ENCODE data around the gene TEAD3.

TEAD3 gene

DNA sequence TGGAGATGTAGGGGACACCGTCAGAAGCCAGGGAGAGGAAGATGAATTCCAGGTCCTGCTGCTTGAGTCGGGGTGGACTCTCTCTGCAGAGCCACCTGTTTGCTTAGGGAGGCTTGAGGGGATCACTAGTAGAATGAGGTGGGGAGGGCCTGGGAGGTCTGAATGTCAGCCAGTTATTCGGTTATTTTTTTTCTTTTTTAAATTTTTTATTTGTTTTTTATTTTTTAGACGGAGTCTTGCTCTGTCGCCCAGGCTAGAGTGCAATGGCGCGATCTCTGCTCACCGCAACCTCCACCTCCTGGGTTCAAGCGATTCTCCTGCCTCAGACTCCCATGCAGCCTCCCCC lies 8.4 kb downstream of the TEAD3 start:
- TF ChIP-seq, protein P1, sequence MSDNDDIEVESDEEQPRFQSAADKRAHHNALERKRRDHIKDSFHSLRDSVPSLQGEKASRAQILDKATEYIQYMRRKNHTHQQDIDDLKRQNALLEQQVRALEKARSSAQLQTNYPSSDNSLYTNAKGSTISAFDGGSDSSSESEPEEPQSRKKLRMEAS (IDR thresholded peaks at IDR 0.05), result no peak
- TF ChIP-seq RAD21 (IDR thresholded peaks at IDR 0.05; ENCODE audit: low read depth), result no peak
- TF ChIP-seq FOXM1 (IDR thresholded peaks at IDR 0.05; ENCODE audit: borderline replicate concordance, low read depth), result no peak
- TF ChIP-seq ZBTB7A (IDR thresholded peaks at IDR 0.05; ENCODE audit: low read depth), result no peak
- no peak for TF ChIP-seq TEAD4 (IDR thresholded peaks at IDR 0.05)
- TF ChIP-seq NFIC (IDR thresholded peaks at IDR 0.05), result no peak
- TF ChIP-seq EP300 (IDR thresholded peaks at IDR 0.05; ENCODE audit: borderline replicate concordance), result no peak
- no peak for TF ChIP-seq CEBPB (IDR thresholded peaks at IDR 0.05)
- no peak for TF ChIP-seq CREB1 (IDR thresholded peaks at IDR 0.05; ENCODE audit: low read depth)
- TF ChIP-seq EGR1 (IDR thresholded peaks at IDR 0.05), result no peak
- TF ChIP-seq TAF1 (IDR thresholded peaks at IDR 0.05; ENCODE audit: low read depth), result no peak
- TF ChIP-seq, protein P2, sequence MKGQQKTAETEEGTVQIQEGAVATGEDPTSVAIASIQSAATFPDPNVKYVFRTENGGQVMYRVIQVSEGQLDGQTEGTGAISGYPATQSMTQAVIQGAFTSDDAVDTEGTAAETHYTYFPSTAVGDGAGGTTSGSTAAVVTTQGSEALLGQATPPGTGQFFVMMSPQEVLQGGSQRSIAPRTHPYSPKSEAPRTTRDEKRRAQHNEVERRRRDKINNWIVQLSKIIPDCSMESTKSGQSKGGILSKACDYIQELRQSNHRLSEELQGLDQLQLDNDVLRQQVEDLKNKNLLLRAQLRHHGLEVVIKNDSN (IDR thresholded peaks at IDR 0.05), result no peak
- TF ChIP-seq TCF12 (IDR thresholded peaks at IDR 0.05; ENCODE audit: low read depth), result no peak
- no peak for TF ChIP-seq YY1 (IDR thresholded peaks at IDR 0.05; ENCODE audit: low read depth)
- TF ChIP-seq, protein P3, sequence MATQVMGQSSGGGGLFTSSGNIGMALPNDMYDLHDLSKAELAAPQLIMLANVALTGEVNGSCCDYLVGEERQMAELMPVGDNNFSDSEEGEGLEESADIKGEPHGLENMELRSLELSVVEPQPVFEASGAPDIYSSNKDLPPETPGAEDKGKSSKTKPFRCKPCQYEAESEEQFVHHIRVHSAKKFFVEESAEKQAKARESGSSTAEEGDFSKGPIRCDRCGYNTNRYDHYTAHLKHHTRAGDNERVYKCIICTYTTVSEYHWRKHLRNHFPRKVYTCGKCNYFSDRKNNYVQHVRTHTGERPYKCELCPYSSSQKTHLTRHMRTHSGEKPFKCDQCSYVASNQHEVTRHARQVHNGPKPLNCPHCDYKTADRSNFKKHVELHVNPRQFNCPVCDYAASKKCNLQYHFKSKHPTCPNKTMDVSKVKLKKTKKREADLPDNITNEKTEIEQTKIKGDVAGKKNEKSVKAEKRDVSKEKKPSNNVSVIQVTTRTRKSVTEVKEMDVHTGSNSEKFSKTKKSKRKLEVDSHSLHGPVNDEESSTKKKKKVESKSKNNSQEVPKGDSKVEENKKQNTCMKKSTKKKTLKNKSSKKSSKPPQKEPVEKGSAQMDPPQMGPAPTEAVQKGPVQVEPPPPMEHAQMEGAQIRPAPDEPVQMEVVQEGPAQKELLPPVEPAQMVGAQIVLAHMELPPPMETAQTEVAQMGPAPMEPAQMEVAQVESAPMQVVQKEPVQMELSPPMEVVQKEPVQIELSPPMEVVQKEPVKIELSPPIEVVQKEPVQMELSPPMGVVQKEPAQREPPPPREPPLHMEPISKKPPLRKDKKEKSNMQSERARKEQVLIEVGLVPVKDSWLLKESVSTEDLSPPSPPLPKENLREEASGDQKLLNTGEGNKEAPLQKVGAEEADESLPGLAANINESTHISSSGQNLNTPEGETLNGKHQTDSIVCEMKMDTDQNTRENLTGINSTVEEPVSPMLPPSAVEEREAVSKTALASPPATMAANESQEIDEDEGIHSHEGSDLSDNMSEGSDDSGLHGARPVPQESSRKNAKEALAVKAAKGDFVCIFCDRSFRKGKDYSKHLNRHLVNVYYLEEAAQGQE (IDR thresholded peaks at IDR 0.05; ENCODE audit: low read depth), result no peak

DNA sequence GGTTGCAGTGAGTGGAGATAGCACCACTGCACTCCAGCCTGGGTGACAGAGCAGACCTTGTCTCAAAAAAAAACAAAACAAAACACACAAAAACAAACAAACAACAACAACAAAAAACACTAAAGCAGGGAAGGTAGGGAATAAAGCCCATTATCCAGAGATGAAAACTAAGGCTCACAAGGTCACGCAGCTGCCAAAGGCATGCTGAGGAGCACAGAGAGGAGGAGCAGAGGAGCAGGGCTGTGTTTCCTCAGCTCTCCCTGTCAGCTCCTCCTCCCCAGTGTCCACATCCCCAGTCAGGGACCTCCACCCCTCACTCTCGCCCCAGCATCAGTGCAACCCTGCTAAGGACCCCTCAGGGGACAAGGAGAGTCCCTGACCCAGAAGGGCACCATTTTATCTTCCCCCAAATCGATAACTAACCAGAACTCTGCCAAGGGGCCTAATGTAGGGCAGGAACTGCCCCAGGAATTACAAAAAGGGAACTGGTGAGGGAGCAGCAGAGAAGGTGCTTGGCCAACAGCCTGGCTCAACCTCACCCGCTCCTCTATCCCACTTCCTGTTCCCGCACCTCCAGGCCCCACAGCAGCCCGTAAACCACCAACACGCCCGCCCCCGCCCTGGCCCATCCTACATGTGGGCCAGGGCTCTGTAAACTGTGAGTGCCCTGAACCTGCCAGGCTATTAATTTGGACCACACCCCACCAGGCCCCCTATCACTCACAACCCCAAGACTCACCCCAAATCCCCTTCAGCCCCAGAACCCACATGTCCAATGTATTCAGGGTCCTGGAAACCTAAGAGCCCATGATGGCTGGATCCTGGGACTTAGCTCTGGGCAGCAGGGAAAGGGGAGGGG lies 9.0 kb downstream of the TEAD3 start:
- TF ChIP-seq EP300 (IDR thresholded peaks at IDR 0.05; ENCODE audit: borderline replicate concordance) (no peak), FOXM1 (IDR thresholded peaks at IDR 0.05; ENCODE audit: borderline replicate concordance, low read depth) (no peak), YY1 (IDR thresholded peaks at IDR 0.05; ENCODE audit: low read depth) (no peak), CEBPB (IDR thresholded peaks at IDR 0.05) (no peak), RAD21 (IDR thresholded peaks at IDR 0.05; ENCODE audit: low read depth) (no peak), ZBTB7A (IDR thresholded peaks at IDR 0.05; ENCODE audit: low read depth) (no peak), NFIC (IDR thresholded peaks at IDR 0.05) (no peak), TAF1 (IDR thresholded peaks at IDR 0.05; ENCODE audit: low read depth) (no peak), TEAD4 (IDR thresholded peaks at IDR 0.05) (no peak)
- TF ChIP-seq, protein P1 (IDR thresholded peaks at IDR 0.05), result no peak
- TF ChIP-seq, protein P2 (IDR thresholded peaks at IDR 0.05), result no peak
- TF ChIP-seq, protein P3 (IDR thresholded peaks at IDR 0.05; ENCODE audit: low read depth), result no peak

DNA sequence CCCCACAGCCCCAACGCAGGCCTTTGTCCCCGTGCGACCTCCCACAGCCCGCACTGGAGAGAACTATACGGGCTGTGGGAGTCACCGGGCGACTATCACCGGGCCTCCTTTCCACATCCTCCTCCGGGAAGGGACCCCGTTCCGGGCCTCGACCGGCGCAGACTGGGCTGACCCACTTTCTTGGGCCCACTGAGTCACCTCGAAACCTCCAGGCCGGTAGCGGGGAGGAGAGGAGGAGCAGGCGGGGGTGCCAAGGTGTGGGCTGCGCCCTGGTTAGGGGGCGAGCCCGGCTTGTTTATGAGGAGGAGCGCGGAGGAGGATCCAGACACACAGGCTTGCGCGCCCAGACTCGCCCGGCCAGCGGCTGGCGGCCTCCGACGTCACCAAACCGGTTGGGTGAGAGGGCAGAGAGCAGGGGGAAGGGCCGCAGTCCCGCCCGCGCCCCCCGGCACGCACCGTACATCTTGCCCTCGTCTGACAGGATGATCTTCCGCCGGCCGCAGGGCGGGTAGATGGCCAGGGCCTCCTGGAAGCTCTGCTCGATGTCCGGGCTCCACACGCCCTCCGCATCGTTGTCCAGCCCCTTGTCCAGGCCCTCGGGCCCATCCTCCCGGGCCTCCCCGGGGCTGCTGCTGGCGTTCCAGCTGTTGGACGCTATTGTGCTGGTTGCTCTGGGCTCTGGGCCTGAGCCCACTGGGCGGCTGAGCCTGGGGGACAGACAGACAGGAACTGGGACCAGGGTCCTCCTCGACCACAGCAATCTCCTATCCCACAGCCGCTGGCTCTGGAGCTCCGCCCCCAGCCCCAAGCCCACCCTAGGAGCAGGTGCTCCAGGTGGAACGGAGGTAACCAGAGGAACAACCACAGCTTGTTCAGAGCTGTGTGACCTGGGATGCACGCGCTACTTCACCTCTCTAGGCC lies 10.6 kb downstream of the TEAD3 start:
- TF ChIP-seq EP300 (IDR thresholded peaks at IDR 0.05; ENCODE audit: borderline replicate concordance), result peak; percentile 87
- TF ChIP-seq TCF12 (IDR thresholded peaks at IDR 0.05; ENCODE audit: low read depth), result peak; percentile 94
- peak; percentile 70 for TF ChIP-seq EGR1 (IDR thresholded peaks at IDR 0.05)
- TF ChIP-seq CEBPB (IDR thresholded peaks at IDR 0.05), result no peak
- TF ChIP-seq ZBTB7A (IDR thresholded peaks at IDR 0.05; ENCODE audit: low read depth), result peak; percentile 99
- peak; percentile 82 for TF ChIP-seq TEAD4 (IDR thresholded peaks at IDR 0.05)
- TF ChIP-seq NFIC (IDR thresholded peaks at IDR 0.05), result peak; percentile 83
- peak; percentile 66; the same call in 1 of the 2 replicates for TF ChIP-seq YY1 (IDR thresholded peaks at IDR 0.05; ENCODE audit: low read depth)
- TF ChIP-seq CREB1 (IDR thresholded peaks at IDR 0.05; ENCODE audit: low read depth), result peak; percentile 64; the same call in 1 of the 2 replicates
- TF ChIP-seq RAD21 (IDR thresholded peaks at IDR 0.05; ENCODE audit: low read depth), result peak; percentile 14; the same call in 1 of the 2 replicates
- TF ChIP-seq, protein P1 (IDR thresholded peaks at IDR 0.05), result peak; percentile 87
- TF ChIP-seq, protein P2 (IDR thresholded peaks at IDR 0.05), result peak; percentile 37; the same call in 1 of the 2 replicates
- TF ChIP-seq, protein P3 (IDR thresholded peaks at IDR 0.05; ENCODE audit: low read depth), result no peak
- peak; percentile 81 for TF ChIP-seq TAF1 (IDR thresholded peaks at IDR 0.05; ENCODE audit: low read depth)
- TF ChIP-seq FOXM1 (IDR thresholded peaks at IDR 0.05; ENCODE audit: borderline replicate concordance, low read depth), result no peak; the same call in 1 of the 2 replicates
